Measurements from ENCODE around the gene TMPRSS12. TPM values are rescaled to one million over a fixed set of nuclear protein-coding genes. Genes with fewer than 3 reads are reported as not detected.
"Not testable (repeated sequence)": the region's sequence is repeated elsewhere in the genome, so short reads cannot be mapped to it uniquely, and the experiment has no call there.

Gene TMPRSS12
- total and polyA plus RNA-seq, 11 donors = not detected

- intact Hi-C loops (cut with DNase I) = loop anchor here in 8 of 10 donors (1.0 to 10.0 kb wide), 9 partner anchors 100 to 520 kb away; partner anchors contain the start of gene CELA1 (in 3 of the 8)
- ATAC-seq = peak in 3 of 4 donors; percentile 27 to 57 (median 43)
- TF ChIP-seq CTCF (IDR thresholded peaks at IDR 0.05) (no peak), POLR2A (IDR thresholded peaks at IDR 0.05) (no peak)
- Histone ChIP-seq H3K4me3 (no peak overlapping the region), H3K9me3 (no peaks in the 10 kb centered on the region), H3K27ac (peak overlapping the region in 10 of 12 donors; percentile 18 to 70 (median 62)), H3K27me3 (no peaks in the 10 kb centered on the region), H3K36me3 (peaks cover 0 to 20% (median 3%) of the 10 kb centered on the region in 9 donors), H3K4me1 (peaks cover 0 to 11% (median 0%) of the 10 kb centered on the region in 12 donors)
- no peak for DNase-seq
- WGBS, 4 donors = 45 to 54% (median 49%) methylated on average over 4 of the region's 4 CpGs
Measured at GRCh38 chr12:50824914-50825313, 17.8 kb upstream of the TMPRSS12 start.

GRCh38 chr12:50825372-50825838, 17.3 kb upstream of the TMPRSS12 start:
- Histone ChIP-seq H3K36me3 (peaks cover 0 to 15% (median 0%) of the 10 kb centered on the region in 9 donors), H3K9me3 (no peaks in the 10 kb centered on the region), H3K27me3 (no peaks in the 10 kb centered on the region), H3K4me1 (peaks cover 0 to 11% (median 0%) of the 10 kb centered on the region in 12 donors), H3K4me3 (no peak overlapping the region), H3K27ac (peak overlapping the region in 10 of 12 donors; percentile 18 to 70 (median 62))
- DNase-seq (no peak), ATAC-seq (peak; percentile 54 to 83 (median 70))
- intact Hi-C loops (cut with DNase I) = loop anchor here in 8 of 10 donors (1.0 to 10.0 kb wide), 9 partner anchors 99 to 519 kb away; partner anchors contain the start of gene CELA1 (in 3 of the 8)
- no peak for TF ChIP-seq POLR2A (IDR thresholded peaks at IDR 0.05)
- peak; percentile 30 to 66 (median 53) for TF ChIP-seq CTCF (IDR thresholded peaks at IDR 0.05)
- 1 to 4% (median 2%) methylated on average over 2 of the region's 2 CpGs for WGBS, 4 donors

- H3K27ac ChIP-seq = no peak overlapping the region
- H3K27me3 ChIP-seq = no peaks in the 10 kb centered on the region
- H3K4me1 ChIP-seq = peaks cover 0 to 11% (median 0%) of the 10 kb centered on the region in 12 donors
- no peak overlapping the region for H3K4me3 ChIP-seq
- 87 to 100% (median 96%) methylated on average over 1 of the region's 1 CpG for WGBS, 4 donors
- H3K36me3 ChIP-seq = no peaks in the 10 kb centered on the region
- H3K9me3 ChIP-seq = peaks cover 0 to 10% (median 0%) of the 10 kb centered on the region in 12 donors
- intact Hi-C loops (cut with DNase I) = loop anchor here in 7 of 10 donors (5.0 to 10.0 kb wide), 4 partner anchors 97 to 517 kb away; partner anchors contain the start of gene CELA1 (in 3 of the 7)
- ATAC-seq (no peak), DNase-seq (no peak)
- no peak for TF ChIP-seq CTCF (IDR thresholded peaks at IDR 0.05)
- no peak for TF ChIP-seq POLR2A (IDR thresholded peaks at IDR 0.05)
Measured at GRCh38 chr12:50828121-50828520, 14.6 kb upstream of the TMPRSS12 start.

- no peaks in the 10 kb centered on the region for H3K36me3 ChIP-seq
- H3K4me1 ChIP-seq = peaks cover 0 to 11% (median 0%) of the 10 kb centered on the region in 12 donors
- no peak overlapping the region for H3K27ac ChIP-seq
- TF ChIP-seq POLR2A (IDR thresholded peaks at IDR 0.05) (no peak), CTCF (IDR thresholded peaks at IDR 0.05) (no peak)
- no peak overlapping the region for H3K4me3 ChIP-seq
- ATAC-seq (peak in 1 of 4 donors; percentile 41), DNase-seq (no peak)
- intact Hi-C loops (cut with DNase I) = loop anchor here in 7 of 10 donors (5.0 to 10.0 kb wide), 4 partner anchors 96 to 516 kb away; partner anchors contain the start of gene CELA1 (in 3 of the 7)
- WGBS, 4 donors = 79 to 95% (median 84%) methylated on average over 2 of the region's 2 CpGs
- no peaks in the 10 kb centered on the region for H3K27me3 ChIP-seq
- peaks cover 0 to 18% (median 0%) of the 10 kb centered on the region in 12 donors for H3K9me3 ChIP-seq
Measured at GRCh38 chr12:50828886-50829285, 13.8 kb upstream of the TMPRSS12 start.

GRCh38 chr12:50833801-50834200, 8.9 kb upstream of the TMPRSS12 start:
- H3K9me3 ChIP-seq = peaks cover 0 to 18% (median 0%) of the 10 kb centered on the region in 12 donors
- intact Hi-C loops (cut with DNase I); ATAC-seq; H3K36me3 ChIP-seq; H3K27me3 ChIP-seq; H3K27ac ChIP-seq; H3K4me3 ChIP-seq; H3K4me1 ChIP-seq; DNase-seq: not testable (repeated sequence)
